Stimulated activated CD8-positive, alpha-beta memory T cell treated with anti-CD3 and anti-CD28 coated beads, Interleukin-4, amount 100 ng/mL, for 1 hour (primary cell): ENCODE results near the gene PGAP3.
"Not testable (repeated sequence)": the region's sequence is repeated elsewhere in the genome, so short reads cannot be mapped to it uniquely, and the experiment has no call there.

Experiments used
- DNase-seq, 2 donors: peaks; one replicate each; pipeline ENCODE4 v3.0.0-alpha.2; 2020; ENCODE audit warnings: low read depth in 2 of 2, low spot score in 1 of 2

PGAP3 gene, protein sequence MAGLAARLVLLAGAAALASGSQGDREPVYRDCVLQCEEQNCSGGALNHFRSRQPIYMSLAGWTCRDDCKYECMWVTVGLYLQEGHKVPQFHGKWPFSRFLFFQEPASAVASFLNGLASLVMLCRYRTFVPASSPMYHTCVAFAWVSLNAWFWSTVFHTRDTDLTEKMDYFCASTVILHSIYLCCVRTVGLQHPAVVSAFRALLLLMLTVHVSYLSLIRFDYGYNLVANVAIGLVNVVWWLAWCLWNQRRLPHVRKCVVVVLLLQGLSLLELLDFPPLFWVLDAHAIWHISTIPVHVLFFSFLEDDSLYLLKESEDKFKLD

DNA sequence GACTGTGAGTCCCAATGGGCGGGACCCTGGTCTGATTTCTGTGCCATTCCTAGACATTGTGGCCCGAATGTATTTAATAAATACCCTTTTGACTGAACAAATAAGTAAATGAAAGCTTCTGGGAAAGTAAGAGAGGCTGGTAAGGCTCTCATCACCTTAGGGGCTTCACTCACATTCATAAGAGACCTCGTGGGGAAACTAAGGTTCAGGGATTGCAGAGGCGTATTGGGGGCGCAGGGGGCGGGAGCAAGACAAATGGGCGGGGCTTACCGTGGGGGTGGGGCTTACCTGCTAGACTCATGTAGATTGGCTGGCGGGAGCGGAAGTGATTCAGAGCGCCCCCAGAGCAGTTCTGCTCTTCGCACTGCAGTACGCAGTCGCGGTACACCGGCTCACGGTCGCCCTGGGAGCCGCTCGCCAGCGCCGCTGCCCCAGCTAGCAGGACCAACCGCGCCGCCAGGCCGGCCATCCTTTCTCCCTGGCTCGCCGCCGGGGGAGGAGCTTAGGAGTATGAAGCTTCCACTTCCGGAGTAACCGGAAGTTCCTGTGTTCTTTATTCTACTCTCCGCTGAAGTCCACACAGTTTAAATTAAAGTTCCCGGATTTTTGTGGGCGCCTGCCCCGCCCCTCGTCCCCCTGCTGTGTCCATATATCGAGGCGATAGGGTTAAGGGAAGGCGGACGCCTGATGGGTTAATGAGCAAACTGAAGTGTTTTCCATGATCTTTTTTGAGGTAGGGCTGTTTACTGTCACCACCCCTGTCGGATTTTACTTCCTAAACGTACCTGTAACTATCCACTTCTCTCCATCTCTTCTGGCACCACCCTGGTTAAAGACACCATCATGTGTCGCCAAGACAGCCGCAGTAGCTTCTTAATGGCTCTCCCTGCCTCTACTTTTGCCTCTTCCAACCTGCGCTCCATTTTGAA lies at the start of gene PGAP3:
PGAP3 (minus strand) TSS at position 512 of the 929 bp plus-strand sequence; CDS start at position 469, 43 bp downstream.
- DNase-seq = peak; percentile 68 to 72

GRCh38 chr17:39737206-39737759 lies 49.4 kb upstream of the PGAP3 start:
- DNase-seq = no peak

DNA sequence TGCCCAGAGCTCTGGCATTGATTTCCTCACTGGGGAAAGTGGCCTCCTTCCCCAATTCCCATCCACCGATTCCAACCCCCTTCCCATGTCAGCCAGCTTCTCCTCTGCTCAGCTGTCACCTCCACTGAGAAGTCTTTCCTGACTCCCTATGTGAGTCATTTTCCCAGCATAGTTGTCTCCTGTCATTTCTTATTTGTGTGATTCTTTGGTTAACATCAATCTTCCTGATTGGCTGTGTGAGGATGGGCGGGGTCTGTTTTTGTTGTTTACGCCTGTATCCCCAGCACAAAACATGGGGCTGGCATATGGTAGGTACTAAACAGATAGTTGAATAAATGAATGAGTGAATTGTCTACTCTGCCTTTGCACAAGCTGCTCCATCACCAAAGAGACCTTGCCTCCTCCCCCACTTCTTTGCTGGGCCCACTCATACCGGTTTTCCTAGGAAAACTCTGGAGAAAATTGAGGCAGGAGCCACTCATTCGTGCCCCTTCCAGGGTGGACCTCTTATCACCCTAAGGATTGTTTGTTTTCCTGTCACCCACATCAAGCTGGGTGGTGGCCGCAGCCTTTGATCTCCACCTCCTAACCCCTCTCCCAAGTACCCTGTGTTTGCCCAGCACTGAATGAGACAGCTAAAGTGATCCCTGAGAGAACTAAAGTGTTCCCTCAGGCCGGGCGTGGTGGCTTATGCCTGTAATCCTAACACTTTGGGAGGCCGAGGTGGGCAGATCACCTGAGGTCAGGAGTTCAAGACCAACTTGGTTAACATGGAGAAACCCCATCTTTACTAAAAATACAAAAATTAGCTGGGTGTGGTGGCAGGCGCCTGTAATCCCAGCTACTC lies 48.7 kb upstream of the PGAP3 start:
- no peak for DNase-seq

DNA sequence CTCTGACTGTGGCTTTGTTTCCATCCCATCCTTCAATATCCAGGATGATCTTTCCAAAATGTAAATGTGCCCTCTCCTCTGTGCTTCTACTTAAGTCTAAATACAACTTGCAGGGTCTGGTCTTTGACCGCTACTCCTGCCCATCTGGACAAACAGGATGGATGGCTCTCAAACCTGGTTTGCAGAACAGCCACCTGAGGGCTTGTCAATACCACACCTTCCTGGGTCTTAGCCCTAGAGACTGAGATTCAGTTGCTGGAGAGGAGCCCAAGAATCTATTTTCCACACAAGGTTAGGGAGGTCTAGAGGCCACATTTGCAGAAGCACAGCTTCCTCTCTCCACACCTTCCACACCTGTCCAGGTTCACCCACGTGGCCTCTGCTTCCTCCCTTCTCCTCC lies 48.0 kb upstream of the PGAP3 start:
- no peak for DNase-seq

DNA sequence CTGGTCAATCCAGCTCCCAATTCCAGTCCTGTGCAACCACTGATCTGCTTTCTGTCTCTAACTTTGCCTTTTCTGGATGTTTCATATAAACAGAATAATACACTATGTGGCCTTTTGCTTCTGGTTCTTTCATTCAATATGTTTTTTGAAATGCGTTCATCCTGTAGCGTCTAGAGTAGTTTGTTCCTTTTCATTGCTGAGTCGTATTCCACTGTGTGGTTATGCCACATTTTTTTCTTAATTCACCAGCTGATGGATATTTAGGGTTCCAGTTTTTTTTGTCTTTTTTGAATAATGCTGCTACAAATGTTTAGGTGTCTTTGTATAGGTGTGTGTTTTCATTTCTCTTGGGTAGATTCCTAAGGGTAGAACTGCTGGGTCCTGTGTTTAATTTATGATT lies 44.7 kb upstream of the PGAP3 start:
- no peak for DNase-seq

GRCh38 chr17:39730095-39730921 lies 42.5 kb upstream of the PGAP3 start, which contains the start of gene MIEN1:
Gene MIEN1 (minus strand): TSS chr17:39730532. CDS start chr17:39730495, 37 bp downstream.
- peak; percentile 90 for DNase-seq

GRCh38 chr17:39729280-39729851 lies 41.5 kb upstream of the PGAP3 start:
- DNase-seq = no peak

GRCh38 chr17:39727556-39727955 lies 39.7 kb upstream of the PGAP3 start:
- DNase-seq = no peak

- DNase-seq = no peak
Observed at GRCh38 chr17:39726617-39727016, 38.8 kb upstream of the PGAP3 start.

- DNase-seq = not testable (repeated sequence)
Observed at GRCh38 chr17:39725923-39726322, 38.1 kb upstream of the PGAP3 start.

DNA sequence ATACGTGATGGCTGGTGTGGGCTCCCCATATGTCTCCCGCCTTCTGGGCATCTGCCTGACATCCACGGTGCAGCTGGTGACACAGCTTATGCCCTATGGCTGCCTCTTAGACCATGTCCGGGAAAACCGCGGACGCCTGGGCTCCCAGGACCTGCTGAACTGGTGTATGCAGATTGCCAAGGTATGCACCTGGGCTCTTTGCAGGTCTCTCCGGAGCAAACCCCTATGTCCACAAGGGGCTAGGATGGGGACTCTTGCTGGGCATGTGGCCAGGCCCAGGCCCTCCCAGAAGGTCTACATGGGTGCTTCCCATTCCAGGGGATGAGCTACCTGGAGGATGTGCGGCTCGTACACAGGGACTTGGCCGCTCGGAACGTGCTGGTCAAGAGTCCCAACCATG lies 36.9 kb upstream of the PGAP3 start:
- DNase-seq = no peak

GRCh38 chr17:39722965-39723848 lies 35.4 kb upstream of the PGAP3 start:
- no peak for DNase-seq

DNA sequence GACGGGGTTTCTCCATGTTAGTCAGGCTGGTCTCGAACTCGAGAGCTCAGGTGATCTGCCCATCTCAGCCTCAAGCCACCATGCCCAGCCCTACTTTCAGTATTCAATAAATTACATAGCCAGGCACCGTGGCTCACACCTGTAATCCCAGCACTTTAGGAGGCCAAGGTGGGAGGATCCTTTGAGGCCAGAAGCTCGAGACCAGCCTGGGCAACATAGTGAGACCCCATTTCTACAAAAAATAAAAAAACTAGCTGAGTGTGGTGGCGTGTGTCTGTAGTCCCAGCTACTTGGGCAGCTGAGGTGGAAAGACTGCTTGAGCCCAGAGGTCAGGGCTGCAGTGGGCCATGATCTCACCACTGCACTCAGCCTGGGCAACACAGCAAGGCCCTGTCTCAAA lies 34.2 kb upstream of the PGAP3 start:
- no peak for DNase-seq

DNA sequence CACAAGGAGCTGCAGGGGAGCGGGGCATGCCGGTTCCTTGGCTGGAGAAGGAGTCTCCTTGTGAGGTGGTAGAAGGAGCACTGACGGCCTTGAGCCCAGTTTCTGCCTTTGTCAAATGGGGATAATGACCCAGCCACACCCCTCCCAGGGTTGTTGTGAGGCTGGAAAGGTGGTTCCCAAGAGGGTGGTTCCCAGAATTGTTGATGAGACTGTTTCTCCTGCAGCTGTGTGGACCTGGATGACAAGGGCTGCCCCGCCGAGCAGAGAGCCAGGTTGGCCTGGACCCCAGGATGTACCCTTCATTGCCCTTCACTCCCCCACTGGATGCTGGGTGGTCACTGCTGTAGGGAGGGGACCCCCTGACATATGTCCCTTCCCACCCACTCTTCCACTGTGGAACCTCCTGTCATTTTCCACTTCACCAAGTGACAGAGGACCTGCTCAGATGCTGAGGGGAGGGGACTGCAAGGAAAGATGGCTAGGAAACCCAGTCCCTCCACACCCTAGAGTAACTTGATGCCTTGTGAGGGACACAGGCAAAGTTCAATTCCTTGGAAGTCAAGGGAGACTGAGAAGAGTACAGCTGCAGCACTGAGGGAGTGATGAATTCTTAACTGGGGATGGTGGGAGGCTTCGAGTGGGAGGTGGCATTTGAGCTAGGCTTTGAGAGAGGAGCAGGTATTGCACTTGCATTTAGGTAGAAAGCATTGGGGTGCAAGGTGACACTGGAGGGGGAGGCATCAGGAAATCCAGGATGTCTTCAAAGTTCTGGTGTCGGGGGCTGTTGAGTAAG lies 31.9 kb upstream of the PGAP3 start:
- no peak for DNase-seq

DNA sequence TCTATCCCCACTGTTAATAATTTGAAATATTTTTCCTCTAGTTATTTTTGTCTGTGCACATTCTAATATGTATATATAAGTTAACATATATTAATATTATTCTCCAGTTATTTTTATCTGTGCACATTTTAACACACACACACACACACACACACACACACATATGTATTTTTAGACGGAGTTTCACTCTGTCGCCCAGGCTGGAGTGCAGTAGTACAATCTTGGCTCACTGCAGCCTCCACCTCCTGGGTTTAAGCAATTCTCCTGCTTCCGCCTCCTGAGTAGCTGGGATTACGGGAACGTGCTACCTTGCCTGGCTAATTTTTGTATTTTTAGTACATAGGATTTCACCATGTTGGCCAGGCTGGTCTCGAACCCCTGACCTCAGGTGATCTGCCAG lies 29.8 kb upstream of the PGAP3 start:
- DNase-seq = no peak

DNA sequence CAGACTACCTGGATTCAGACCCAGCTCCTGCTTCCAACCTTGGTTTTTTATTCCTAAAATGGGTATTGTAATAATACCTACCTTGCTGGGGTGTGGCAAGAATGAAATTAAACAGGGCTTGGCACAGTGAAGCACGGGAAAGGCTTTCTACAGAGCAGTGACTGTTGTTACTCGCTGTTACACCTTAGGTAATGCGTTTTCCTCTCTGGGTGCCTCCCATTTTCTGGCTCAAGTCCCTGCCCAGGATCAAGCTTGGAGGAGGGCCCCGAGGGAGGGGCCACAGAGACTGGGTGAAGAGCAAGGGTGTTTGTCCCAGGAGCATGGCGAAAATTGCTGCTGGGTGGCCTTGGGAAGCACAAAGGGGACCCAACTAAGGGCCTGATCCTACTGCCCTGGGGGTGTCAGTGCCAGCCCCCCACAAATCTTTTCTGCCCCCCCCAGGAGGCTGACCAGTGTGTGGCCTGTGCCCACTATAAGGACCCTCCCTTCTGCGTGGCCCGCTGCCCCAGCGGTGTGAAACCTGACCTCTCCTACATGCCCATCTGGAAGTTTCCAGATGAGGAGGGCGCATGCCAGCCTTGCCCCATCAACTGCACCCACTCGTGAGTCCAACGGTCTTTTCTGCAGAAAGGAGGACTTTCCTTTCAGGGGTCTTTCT lies 29.2 kb upstream of the PGAP3 start:
- no peak for DNase-seq

DNA sequence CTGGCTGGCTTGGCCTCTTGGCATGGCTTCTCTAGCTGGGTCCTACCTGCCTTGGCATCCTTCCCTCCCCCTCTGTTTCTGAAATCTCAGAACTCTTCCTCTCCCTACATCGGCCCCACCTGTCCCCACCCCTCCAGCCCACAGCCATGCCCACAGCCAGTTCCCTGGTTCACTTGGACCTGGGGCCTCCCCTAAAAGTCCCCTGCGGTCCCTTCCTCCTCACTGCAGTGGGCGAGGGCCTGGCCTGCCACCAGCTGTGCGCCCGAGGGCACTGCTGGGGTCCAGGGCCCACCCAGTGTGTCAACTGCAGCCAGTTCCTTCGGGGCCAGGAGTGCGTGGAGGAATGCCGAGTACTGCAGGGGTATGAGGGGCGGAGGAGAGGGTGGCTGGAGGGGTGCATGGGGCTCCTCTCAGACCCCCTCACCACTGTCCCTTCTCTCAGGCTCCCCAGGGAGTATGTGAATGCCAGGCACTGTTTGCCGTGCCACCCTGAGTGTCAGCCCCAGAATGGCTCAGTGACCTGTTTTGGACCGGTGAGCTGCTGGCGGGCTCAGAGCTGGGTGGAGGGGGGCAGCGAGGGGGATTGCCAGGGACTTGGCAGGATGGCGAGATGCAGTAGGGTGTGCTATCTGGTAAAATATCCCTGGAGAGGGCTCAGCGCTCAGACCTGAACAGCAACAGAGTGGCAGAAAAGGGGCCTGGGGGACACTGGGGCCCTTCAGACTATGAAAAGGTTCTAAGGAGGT lies 28.4 kb upstream of the PGAP3 start:
- DNase-seq = no peak
